ENCODE data around the gene UBR2.
"Not testable (repeated sequence)": the region's sequence is repeated elsewhere in the genome, so short reads cannot be mapped to it uniquely, and the experiment has no call there.

Gene UBR2

GRCh38 chr6:42733867-42734481, 170.1 kb downstream of the UBR2 start:
- not testable (repeated sequence) for FAIRE-seq

- no peak for FAIRE-seq
These were observed 172.1 kb downstream of the UBR2 start for GRCh38 chr6:42735976-42736375.

- FAIRE-seq, result no peak
These were observed 176.9 kb downstream of the UBR2 start for GRCh38 chr6:42740725-42741124.

- FAIRE-seq, result peak; percentile 98
These were observed 178.5 kb downstream of the UBR2 start for GRCh38 chr6:42742116-42742894.
